A673 (cell line): Measurements from ENCODE around the gene IQGAP2.

Experiments
- EZH2 ChIP-seq: fragments of 200-600 bp; sonication (generic); IDR thresholded peaks from 2 replicates; pipeline ENCODE4 v1.6.1; 2017; ENCODE audit warnings: borderline replicate concordance, low read depth, mild to moderate bottlenecking, mixed read lengths, antibody characterized with exemption, low read length; ENCODE audit not compliant: poor library complexity, severe bottlenecking
- TF ChIP-seq, protein P1 (sequence below): fragments of 300-800, 200-600 bp; sonication (generic); conservative IDR thresholded peaks from 2 replicates; pipeline ENCODE4 v1.5.1; 2017; ENCODE audit warnings: low read depth, mild to moderate bottlenecking, antibody characterized with exemption, low read length, moderate library complexity, mixed read lengths

DNA sequence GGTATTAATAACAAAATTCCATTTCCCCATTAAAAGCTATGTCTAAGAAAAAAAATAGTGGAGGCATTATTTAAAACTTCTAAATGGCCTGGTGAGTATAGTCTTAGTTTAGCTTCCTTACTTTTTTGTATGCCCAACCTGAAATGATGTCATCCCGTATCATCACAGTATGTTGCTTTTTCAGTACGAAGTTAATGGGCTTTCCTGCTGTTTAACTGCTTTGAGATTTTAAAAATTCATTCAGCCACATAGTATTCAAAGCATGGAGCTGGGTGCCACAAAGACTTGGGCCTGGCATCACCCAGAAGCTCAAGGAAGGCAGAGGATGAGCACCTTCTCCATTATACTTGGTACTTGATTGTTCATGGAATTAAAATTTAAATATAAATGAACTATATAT lies 212.7 kb downstream of the IQGAP2 start:
- TF ChIP-seq, protein P1, sequence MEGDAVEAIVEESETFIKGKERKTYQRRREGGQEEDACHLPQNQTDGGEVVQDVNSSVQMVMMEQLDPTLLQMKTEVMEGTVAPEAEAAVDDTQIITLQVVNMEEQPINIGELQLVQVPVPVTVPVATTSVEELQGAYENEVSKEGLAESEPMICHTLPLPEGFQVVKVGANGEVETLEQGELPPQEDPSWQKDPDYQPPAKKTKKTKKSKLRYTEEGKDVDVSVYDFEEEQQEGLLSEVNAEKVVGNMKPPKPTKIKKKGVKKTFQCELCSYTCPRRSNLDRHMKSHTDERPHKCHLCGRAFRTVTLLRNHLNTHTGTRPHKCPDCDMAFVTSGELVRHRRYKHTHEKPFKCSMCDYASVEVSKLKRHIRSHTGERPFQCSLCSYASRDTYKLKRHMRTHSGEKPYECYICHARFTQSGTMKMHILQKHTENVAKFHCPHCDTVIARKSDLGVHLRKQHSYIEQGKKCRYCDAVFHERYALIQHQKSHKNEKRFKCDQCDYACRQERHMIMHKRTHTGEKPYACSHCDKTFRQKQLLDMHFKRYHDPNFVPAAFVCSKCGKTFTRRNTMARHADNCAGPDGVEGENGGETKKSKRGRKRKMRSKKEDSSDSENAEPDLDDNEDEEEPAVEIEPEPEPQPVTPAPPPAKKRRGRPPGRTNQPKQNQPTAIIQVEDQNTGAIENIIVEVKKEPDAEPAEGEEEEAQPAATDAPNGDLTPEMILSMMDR: no peak
- TF ChIP-seq EZH2: no peak
